Stimulated activated CD4-positive, alpha-beta T cell treated with anti-CD3 and anti-CD28 coated beads, Interleukin-1b, Interleukin-23, amount 100 ng/mL, for 24 hours (primary cell): Measurements from ENCODE around the gene ABHD2.
"Not testable (repeated sequence)": the region's sequence is repeated elsewhere in the genome, so short reads cannot be mapped to it uniquely, and the experiment has no call there.

Source experiments
- DNase-seq, 4 experiments: peaks; one replicate each; pipeline ENCODE4 v3.0.0-alpha.2; 2020; ENCODE audit warnings: low read depth in 4 of 4, low spot score in 1 of 4

ABHD2 gene

DNA sequence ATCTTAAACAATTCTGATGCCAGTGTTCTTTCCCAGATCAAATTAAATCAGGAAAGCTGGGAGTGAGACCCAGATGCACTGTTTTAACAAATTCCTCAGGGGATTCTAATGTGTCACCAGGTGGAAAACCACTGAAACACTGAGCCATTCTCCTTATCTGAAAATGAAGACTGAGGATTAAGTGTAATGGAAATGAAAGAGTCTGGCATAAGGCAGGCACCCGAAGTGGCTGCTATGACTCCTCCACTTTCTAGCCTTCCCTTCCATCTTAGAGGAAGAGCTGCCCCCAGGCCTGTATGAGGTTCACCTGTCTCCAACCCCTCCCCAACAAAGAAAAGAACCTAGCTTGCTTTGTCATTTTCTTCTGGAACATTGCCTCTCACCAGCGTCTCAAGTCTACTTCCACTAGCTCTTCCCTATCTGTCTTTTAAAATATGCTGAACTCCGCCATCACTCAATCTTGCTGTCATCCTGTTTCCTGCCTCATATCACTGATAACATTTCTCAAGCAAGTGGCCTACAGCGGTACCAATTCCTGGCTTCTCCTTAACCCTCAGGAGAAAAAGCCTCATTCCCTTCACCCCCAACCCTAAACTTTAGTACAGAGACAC, 13.7 kb upstream of the ABHD2 start:
- DNase-seq, result no peak

- no peak for DNase-seq
Measured at GRCh38 chr15:89075101-89075640, 13.1 kb upstream of the ABHD2 start.

DNA sequence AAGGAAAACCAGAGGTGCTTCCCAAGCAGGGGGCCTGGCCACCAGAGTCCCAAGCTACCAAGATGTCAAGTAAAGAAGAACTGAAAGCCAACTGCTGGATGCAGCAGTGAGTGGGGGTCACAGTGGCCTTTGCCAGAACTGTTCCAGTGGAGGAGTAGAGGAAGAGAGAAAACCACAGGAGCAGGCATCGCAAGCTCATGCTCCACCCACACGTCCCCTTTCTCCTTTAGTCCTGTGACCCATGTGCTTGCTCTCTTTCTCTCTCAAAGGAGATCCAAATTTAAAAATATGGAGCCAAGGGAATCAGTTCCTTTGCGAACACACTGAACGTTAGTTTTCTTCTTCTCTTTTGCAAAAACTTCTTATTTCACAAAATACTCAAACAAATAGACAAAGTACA, 12.4 kb upstream of the ABHD2 start:
- no peak for DNase-seq

GRCh38 chr15:89077750-89078149, 10.5 kb upstream of the ABHD2 start:
- no peak for DNase-seq

- no peak for DNase-seq
Measured at GRCh38 chr15:89078851-89079810, 9.1 kb upstream of the ABHD2 start.

GRCh38 chr15:89081878-89082277, 6.4 kb upstream of the ABHD2 start:
- DNase-seq, result no peak

- no peak for DNase-seq
Measured at GRCh38 chr15:89083246-89083645, 5.0 kb upstream of the ABHD2 start.

- no peak for DNase-seq
Measured at GRCh38 chr15:89085289-89085926, 2.8 kb upstream of the ABHD2 start.

DNA sequence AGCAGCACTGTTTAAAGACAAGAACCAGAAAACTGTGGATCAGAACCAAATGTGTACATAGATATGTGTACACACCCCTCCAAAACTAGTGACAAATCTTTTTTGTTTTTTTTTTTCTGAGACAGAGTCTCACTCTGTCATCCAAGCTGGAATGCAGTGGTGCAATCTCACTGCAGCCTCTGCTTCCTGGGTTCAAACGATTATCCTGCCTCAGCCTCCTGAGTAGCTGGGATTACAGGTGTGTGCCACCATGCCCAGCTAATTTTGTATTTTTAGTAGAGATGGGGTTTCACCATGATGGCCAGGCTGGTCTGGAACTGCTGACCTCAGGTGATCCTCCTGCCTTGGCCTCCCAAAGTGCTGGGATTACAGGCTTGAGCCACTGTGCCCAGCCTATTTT, 2.3 kb upstream of the ABHD2 start:
- DNase-seq, result not testable (repeated sequence)

DNA sequence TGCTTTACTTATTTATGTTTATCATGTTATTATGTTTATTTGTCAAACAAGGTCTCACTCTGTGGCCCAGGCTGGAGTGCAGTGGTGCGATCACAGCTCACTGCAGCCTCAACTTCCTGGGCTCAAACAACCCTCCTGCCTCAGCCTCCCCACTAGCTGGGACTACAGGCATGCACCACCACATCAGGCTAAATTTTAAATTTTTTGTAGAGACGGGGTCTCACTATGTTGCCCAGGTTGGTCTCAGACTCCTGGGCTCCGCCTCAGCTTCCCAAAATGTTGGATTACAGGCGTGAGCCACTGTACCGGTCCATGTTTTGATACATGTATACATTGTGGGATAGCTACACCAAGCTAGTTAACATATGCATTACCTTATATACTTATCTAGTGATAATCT, 1.9 kb upstream of the ABHD2 start:
- not testable (repeated sequence) for DNase-seq

DNA sequence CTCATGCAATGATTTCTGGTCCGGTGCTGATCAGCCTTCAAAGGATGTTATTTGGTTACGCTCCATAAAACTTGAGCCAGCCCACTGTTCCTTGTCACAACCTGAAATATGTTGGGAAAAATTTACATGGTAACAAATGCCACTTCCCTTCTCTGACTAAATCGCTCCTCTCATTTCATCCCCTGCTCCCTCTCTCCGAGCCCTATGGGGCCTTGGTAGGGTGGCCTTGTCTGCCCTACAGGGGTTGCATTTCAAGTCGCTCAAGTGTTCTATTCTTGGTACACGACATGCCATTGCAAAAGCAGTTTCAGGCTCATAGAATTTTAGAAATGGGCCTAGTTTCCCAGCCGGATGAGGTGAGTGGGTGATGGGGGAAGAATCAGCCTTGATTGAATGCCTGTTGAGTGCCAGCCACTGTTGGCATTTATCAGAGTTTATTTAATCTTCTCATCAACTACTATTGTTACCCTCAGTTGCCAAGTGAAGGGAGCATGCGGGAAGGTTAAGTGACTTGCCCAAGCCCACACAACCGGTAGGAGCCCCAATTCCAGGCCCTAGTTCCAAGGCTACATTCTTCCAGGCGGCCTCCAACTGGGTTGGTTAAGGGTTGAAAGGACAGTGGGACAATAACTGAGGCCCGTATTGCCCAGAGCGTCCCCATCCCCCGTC, 961 bp upstream of the ABHD2 start:
- DNase-seq, result no peak

DNA sequence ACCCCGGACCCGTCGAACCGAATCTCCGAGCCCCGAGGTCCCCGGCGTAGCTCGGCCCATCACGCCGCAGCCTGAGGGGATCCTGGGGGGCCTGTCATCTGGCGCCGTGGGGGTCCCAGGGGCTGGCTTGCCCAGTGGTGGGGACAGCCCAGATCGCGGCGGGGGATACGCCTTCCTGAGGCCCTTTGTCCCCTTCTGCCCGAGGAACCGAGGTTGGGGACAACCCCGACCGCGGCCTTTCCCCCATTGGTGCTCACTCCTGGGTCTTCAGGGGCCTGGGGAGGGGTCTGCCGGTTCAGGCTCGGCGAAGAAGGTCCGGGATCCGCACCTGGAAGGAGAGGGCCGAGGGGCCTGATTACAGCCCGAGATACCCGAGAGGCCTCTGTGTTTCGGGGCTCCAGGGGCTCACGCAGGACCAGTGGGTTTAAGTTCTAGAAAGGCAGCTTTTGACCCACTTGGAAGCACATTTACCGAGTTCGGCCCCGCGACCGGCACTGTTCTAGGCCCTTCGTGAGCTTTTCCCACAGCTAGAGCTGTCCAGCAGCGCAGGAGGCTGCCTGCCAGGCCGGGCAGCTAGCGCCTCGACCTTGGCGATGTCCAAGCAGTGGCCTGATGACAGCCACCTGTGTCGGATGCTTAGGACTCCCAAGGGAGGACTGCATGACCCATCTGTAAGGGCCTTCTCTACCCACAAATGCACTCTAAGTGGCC, 504 bp downstream of the ABHD2 start:
- DNase-seq, result no peak

GRCh38 chr15:89089316-89090230, 1.3 kb downstream of the ABHD2 start:
- no peak for DNase-seq

DNA sequence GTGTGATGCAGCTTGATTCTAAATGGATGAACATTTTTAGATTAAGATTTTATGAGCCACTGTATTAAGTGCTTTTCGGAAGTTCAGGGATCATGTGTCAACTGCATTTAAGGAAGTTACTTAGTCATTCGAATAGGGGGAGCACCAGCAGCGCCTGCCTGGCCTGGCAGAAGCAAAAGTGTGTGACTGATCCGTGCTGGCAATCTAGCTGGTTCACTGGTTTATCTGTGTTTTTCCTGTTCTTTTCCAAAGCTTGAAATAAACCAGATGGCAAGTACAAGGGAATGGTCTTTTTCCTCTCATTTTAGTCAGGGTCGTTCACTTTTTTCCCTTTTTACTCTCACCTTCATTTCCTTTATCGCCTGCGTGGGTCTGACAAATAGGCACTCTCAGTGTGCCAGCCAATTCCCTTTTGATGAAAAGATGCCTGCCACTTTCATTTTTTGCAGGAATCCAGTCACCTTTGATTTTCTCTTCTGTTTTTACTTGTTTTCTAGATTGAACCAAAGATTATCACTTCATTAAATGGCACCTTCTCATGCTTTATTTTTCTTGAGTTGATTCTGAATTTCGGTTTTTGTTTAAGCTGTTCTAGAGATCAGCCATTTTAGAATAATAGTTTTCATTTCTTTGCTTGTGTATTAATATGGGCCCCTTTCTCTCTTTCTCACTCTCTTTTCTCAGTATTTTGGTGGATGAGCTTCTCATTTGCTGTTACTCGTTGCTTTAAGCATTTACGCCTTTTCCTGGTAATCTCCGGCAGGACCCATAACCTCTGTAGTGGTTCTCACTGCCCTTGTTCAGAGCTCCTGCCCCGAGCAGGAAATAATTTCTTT, 2.8 kb downstream of the ABHD2 start:
- peak in 2 of 4 experiments; percentile 31 to 32 for DNase-seq

GRCh38 chr15:89091627-89092220, 3.5 kb downstream of the ABHD2 start:
- DNase-seq, result no peak

DNA sequence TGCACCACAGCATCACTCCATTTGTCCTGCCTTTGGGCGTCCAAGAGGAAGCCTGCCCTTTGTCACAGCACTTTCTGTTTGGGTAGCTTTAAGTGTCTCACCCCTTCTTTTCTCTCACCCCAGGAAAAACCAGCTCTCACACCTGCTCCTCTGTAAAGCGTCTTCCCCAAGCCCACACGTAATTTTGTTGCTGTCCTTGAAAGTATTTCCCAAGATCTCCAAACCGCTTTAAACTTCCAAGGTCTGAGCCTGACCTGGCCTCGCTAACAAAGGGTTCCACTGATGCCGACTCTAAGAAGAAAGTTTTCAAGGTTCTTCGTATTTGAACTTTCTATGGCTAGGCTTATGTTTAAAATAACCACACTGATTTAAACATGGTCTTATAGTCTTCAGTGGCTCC, 5.3 kb downstream of the ABHD2 start:
- DNase-seq, result no peak

- no peak for DNase-seq
Measured at GRCh38 chr15:89095073-89095472, 6.8 kb downstream of the ABHD2 start.

GRCh38 chr15:89095556-89095955, 7.3 kb downstream of the ABHD2 start:
- DNase-seq, result no peak
